Panc1 (cell line): ENCODE measurements around the gene TSPYL2. TPM values are rescaled to one million over a fixed set of nuclear protein-coding genes. Genes with fewer than 3 reads are reported as not detected.

Source experiments
- ATAC-seq: fragments of 200-7000 bp; cut with Tn5 transposase; 2 replicates; pipeline ENCODE4 v1.9.1; 2020; ENCODE audit warnings: mild to moderate bottlenecking, moderate library complexity
- BruUV-seq: library from RNA; stranded (reverse); fragments of 400-500 nt; replicated peaks from 2 replicates; lab custom pipeline; 2021; lab: Mats Ljungman, UMichigan
- CTCF ChIA-PET: fragments of 300-600 bp; sonication (Branson Sonifier 250); formaldehyde crosslinking; loops from one replicate; lab custom pipeline; 2022; ENCODE audit warnings: antibody characterized with exemption; lab: Charles Lee
- POLR2A ChIA-PET: fragments of 300-600 bp; sonication (Branson Sonifier 250); formaldehyde crosslinking; loops from one replicate; lab custom pipeline; 2022; ENCODE audit warnings: antibody characterized with exemption; lab: Charles Lee
- DNase-seq: peaks from one replicate; pipeline ENCODE4 v3.0.0-alpha.2; 2010; ENCODE audit warnings: low read depth, low spot score
- H3K27ac ChIP-seq: 2 replicates; pipeline ENCODE4 v1.5.1; 2011; ENCODE audit warnings: mild to moderate bottlenecking, low read length, inconsistent platforms
- H3K27me3 ChIP-seq: fragments of 200-500 bp; sonication (Bioruptor generic); 2 replicates; pipeline ENCODE4 v1.6.0; 2014; ENCODE audit warnings: low read length, inconsistent platforms; ENCODE audit not compliant: control insufficient read depth, insufficient read depth
- H3K36me3 ChIP-seq: fragments of 200-500 bp; sonication (Bioruptor generic); 2 replicates; pipeline ENCODE4 v1.5.1; 2014; ENCODE audit warnings: inconsistent platforms, mild to moderate bottlenecking, low read length, moderate library complexity; ENCODE audit not compliant: control insufficient read depth, insufficient read depth
- H3K4me1 ChIP-seq: 2 replicates; pipeline ENCODE4 v1.5.1; 2011; ENCODE audit warnings: inconsistent platforms, mild to moderate bottlenecking, low read length, moderate library complexity; ENCODE audit not compliant: control insufficient read depth, insufficient read depth
- H3K4me3 ChIP-seq, 2 experiments: 2 replicates each; pipeline ENCODE4 v1.5.1; 2011 to 2012; ENCODE audit warnings: low read depth in 2 of 2, low read length in 2 of 2, mild to moderate bottlenecking in 2 of 2, inconsistent platforms in 1 of 2, moderate library complexity in 1 of 2
- H3K9me3 ChIP-seq: fragments of 200-500 bp; sonication (Bioruptor generic); 2 replicates; pipeline ENCODE4 v1.5.1; 2014; ENCODE audit warnings: low read depth, mild to moderate bottlenecking, inconsistent platforms, low read length, moderate library complexity; ENCODE audit not compliant: control insufficient read depth, insufficient read depth
- CTCF ChIP-seq: fragments of 450-650 bp; IDR thresholded peaks from 2 replicates; pipeline ENCODE4 v1.5.1; 2017; ENCODE audit warnings: mild to moderate bottlenecking
- POLR2AphosphoS5 ChIP-seq: IDR thresholded peaks from 2 replicates; pipeline ENCODE4 v1.6.1; 2012; ENCODE audit warnings: mild to moderate bottlenecking, low read depth, low read length, moderate library complexity
- SIN3A ChIP-seq: IDR thresholded peaks from 2 replicates; pipeline ENCODE4 v1.6.1; 2012; ENCODE audit warnings: low read depth, mild to moderate bottlenecking, low read length, moderate library complexity, borderline replicate concordance; ENCODE audit not compliant: insufficient read depth
- TCF7L2 ChIP-seq: IDR thresholded peaks from 2 replicates; pipeline ENCODE4 v1.6.1; 2011; ENCODE audit warnings: mild to moderate bottlenecking, low read depth, low read length, inconsistent platforms
- in situ Hi-C: cut with HindIII; loops from 2 replicates; pipeline ENCODE4 v1.10.0; 2016; ENCODE audit warnings: low sequenced_read_pairs, low pct_unique_long_range_greater_than_20kb
- intact Hi-C: fragments of 100-400 bp; cut with micrococcal nuclease; formaldehyde crosslinking; loops from one replicate; pipeline ENCODE4 v1.10.0; 2022; ENCODE audit not compliant: unreplicated experiment
- total RNA-seq: library from RNA; stranded (reverse); gene quantifications from one replicate; pipeline ENCODE4 v1.2.1, GENCODE V29; 2021; ENCODE audit not compliant: unreplicated experiment
- TF ChIP-seq, protein P1 (sequence below), 2 experiments: IDR thresholded peaks; 2 replicates each; pipeline ENCODE4 v1.6.1; 2011 to 2012; ENCODE audit warnings: low read depth in 2 of 2, control low read depth in 1 of 2, low read length in 1 of 2, mild to moderate bottlenecking in 1 of 2, moderate library complexity in 1 of 2; ENCODE audit not compliant: insufficient read depth in 1 of 2

TSPYL2 gene
- total RNA-seq, 1 experiment from 2014 or later = 25.0 TPM

GRCh38 chrX:53071064-53071463 lies 11.1 kb upstream of the TSPYL2 start:
- in situ Hi-C loops (no loop called here), intact Hi-C loops (loop anchor here (1.0 kb wide), 2 partner anchors 18 to 22 kb away; no protein-coding TSS in a partner anchor)
- Histone ChIP-seq H3K36me3 (no peaks in the 10 kb centered on the region), H3K4me3 (no peak overlapping the region), H3K4me1 (peaks cover 4% of the 10 kb centered on the region; the same call in 1 of the 2 replicates), H3K9me3 (no peaks in the 10 kb centered on the region), H3K27ac (no peak overlapping the region), H3K27me3 (no peaks in the 10 kb centered on the region)
- TF ChIP-seq, protein P1, sequence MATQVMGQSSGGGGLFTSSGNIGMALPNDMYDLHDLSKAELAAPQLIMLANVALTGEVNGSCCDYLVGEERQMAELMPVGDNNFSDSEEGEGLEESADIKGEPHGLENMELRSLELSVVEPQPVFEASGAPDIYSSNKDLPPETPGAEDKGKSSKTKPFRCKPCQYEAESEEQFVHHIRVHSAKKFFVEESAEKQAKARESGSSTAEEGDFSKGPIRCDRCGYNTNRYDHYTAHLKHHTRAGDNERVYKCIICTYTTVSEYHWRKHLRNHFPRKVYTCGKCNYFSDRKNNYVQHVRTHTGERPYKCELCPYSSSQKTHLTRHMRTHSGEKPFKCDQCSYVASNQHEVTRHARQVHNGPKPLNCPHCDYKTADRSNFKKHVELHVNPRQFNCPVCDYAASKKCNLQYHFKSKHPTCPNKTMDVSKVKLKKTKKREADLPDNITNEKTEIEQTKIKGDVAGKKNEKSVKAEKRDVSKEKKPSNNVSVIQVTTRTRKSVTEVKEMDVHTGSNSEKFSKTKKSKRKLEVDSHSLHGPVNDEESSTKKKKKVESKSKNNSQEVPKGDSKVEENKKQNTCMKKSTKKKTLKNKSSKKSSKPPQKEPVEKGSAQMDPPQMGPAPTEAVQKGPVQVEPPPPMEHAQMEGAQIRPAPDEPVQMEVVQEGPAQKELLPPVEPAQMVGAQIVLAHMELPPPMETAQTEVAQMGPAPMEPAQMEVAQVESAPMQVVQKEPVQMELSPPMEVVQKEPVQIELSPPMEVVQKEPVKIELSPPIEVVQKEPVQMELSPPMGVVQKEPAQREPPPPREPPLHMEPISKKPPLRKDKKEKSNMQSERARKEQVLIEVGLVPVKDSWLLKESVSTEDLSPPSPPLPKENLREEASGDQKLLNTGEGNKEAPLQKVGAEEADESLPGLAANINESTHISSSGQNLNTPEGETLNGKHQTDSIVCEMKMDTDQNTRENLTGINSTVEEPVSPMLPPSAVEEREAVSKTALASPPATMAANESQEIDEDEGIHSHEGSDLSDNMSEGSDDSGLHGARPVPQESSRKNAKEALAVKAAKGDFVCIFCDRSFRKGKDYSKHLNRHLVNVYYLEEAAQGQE (IDR thresholded peaks at IDR 0.05; ENCODE audit: insufficient read depth in 1 of 2, low read depth in 2 of 2, low read length in 1 of 2) = no peak
- no peak for TF ChIP-seq CTCF
- no peak for TF ChIP-seq TCF7L2
- TF ChIP-seq SIN3A = no peak
- TF ChIP-seq POLR2AphosphoS5 = no peak
- DNase-seq = no peak
- ATAC-seq = no peak
- ChIA-PET CTCF (no interaction called here), POLR2A (no interaction called here)
- BruUV-seq = no TSS peak

DNA sequence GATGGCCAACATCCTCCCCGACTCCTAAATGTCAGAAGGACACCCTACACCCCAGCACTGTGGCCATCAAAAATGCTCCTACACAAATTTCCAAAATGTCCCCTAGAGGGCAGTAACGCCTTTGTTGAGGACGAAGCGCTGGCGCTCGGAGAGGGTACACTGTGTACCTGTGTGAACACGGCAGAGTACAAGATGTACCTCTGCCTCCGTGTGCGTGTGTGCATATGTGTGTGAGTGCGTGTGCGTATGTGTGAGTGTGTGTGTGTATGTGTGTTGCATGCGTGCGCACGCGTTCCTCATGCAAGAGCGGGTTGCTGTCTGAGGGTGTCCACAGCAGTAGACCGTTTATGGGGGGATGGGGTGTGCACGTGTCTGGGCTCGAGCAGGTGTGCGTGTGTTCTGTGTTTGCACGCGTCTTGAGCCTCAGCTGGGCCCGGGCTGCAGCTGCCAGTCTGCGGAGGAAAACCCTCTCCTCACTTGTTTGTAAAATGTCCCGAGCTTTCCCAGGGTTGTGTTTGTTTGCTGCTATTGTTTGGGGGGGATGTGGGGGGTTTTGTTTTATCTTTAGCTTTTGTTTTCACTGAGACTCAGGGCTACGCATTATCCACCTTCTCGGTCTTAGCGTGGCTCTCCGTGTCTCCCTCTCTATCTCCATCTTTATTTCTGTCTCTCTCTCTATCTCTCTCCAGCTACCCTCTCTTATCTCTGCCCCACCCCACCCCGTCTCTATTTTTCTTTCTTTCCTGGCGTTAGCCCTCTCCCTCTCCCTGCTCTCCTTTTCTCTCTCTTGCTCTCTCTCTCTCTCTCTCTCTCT lies 10.4 kb upstream of the TSPYL2 start:
- ChIA-PET POLR2A (no interaction called here), CTCF (interaction anchor here (0.5 to 0.6 kb wide), 3 partner anchors 18 to 677 kb away, joined by 3 to 9 read pairs (median 7); no protein-coding TSS in a partner anchor)
- no peak for DNase-seq
- no peaks in the 10 kb centered on the region for H3K9me3 ChIP-seq
- H3K4me3 ChIP-seq = peak overlapping the region; percentile 49 to 73
- no peaks in the 10 kb centered on the region for H3K36me3 ChIP-seq
- peaks cover 4% of the 10 kb centered on the region; the same call in 1 of the 2 replicates for H3K4me1 ChIP-seq
- TF ChIP-seq SIN3A (0 out of 2 replicates have a peak, but pooled peaks have one; percentile 46), TCF7L2 (no peak), CTCF (peak; percentile 81)
- intact Hi-C loops = loop anchor here (1.0 kb wide), 2 partner anchors 17 to 21 kb away; no protein-coding TSS in a partner anchor
- no peak overlapping the region for H3K27ac ChIP-seq
- no peaks in the 10 kb centered on the region for H3K27me3 ChIP-seq
- BruUV-seq = no TSS peak
- in situ Hi-C loops = no loop called here
- peak; percentile 85 for ATAC-seq
